K562 (cell line): ENCODE measurements around the gene PNMA5. TPM values are rescaled to one million over a fixed set of nuclear protein-coding genes. Genes with fewer than 3 reads are reported as not detected.

Source experiments
- ASH1L ChIP-seq: fragments of 450-650 bp; IDR thresholded peaks from 2 replicates; pipeline ENCODE4 v1.6.1; 2018; ENCODE audit warnings: borderline replicate concordance, mild to moderate bottlenecking, low read depth; ENCODE audit not compliant: partially characterized antibody
- CEBPB ChIP-seq: fragments of 450-650 bp; IDR thresholded peaks from 2 replicates; pipeline ENCODE4 v1.6.1; 2016; ENCODE audit warnings: missing genetic modification characterization, missing compliant biosample characterization
- CHD2 ChIP-seq: IDR thresholded peaks from 2 replicates; pipeline ENCODE4 v1.6.1; 2011; ENCODE audit warnings: low read depth, low read length
- E2F5 ChIP-seq: sonication (generic); formaldehyde crosslinking; IDR thresholded peaks from 2 replicates; pipeline ENCODE4 v1.8.0; 2022; ENCODE audit warnings: mild to moderate bottlenecking, missing genetic modification reagents
- EZH2 ChIP-seq: IDR thresholded peaks from 2 replicates; pipeline ENCODE4 v1.6.1; 2012; ENCODE audit warnings: low read depth, mild to moderate bottlenecking, inconsistent platforms, low read length, borderline replicate concordance
- FOXA1 ChIP-seq: fragments of 450-650 bp; IDR thresholded peaks from 2 replicates; pipeline ENCODE4 v1.6.1; 2016; ENCODE audit warnings: mild to moderate bottlenecking, borderline replicate concordance
- FOXJ2 ChIP-seq: fragments of 200-800 bp; sonication (Bioruptor generic); IDR thresholded peaks from 2 replicates; pipeline ENCODE4 v1.6.1; 2016; ENCODE audit warnings: missing genetic modification characterization, missing compliant biosample characterization
- HDAC3 ChIP-seq: fragments of 450-650 bp; IDR thresholded peaks from 2 replicates; pipeline ENCODE4 v1.6.1; 2018; ENCODE audit warnings: borderline replicate concordance, mild to moderate bottlenecking, moderate library complexity; ENCODE audit not compliant: partially characterized antibody
- HDGF ChIP-seq: fragments of 450-650 bp; IDR thresholded peaks from 2 replicates; pipeline ENCODE4 v1.6.1; 2016
- KLF10 ChIP-seq: fragments of 250-450 bp; sonication (Bioruptor Pico); IDR thresholded peaks from 2 replicates; pipeline ENCODE4 v1.6.1; 2021; ENCODE audit warnings: matching md5 sums
- MCM2 ChIP-seq: fragments of 450-650 bp; IDR thresholded peaks from 2 replicates; pipeline ENCODE4 v1.6.1; 2017; ENCODE audit warnings: low read depth, mild to moderate bottlenecking
- RB1 ChIP-seq: fragments of 450-650 bp; IDR thresholded peaks from 2 replicates; pipeline ENCODE4 v1.6.1; 2017; ENCODE audit warnings: low read depth, mild to moderate bottlenecking
- RERE ChIP-seq: sonication (generic); formaldehyde crosslinking; IDR thresholded peaks from 2 replicates; pipeline ENCODE4 v1.8.0; 2023; ENCODE audit warnings: missing genetic modification reagents, mild to moderate bottlenecking, borderline replicate concordance
- SAFB2 ChIP-seq: fragments of 200-400 bp; formaldehyde crosslinking; IDR thresholded peaks from 2 replicates; pipeline ENCODE4 v1.6.1; 2018; ENCODE audit warnings: borderline replicate concordance, low read length, low read depth, moderate library complexity; ENCODE audit not compliant: severe bottlenecking
- SIRT6 ChIP-seq: IDR thresholded peaks from one replicate; pipeline ENCODE4 v1.6.1; 2012; ENCODE audit warnings: low read depth, mild to moderate bottlenecking, control low read depth, inconsistent platforms, low read length, moderate library complexity
- SMARCA5 ChIP-seq: fragments of 450-650 bp; IDR thresholded peaks from 2 replicates; pipeline ENCODE4 v1.6.1; 2016
- STAG1 ChIP-seq: sonication (generic); formaldehyde crosslinking; IDR thresholded peaks from 2 replicates; pipeline ENCODE4 v1.5.0; 2020; ENCODE audit warnings: missing genetic modification reagents, borderline replicate concordance
- TBP ChIP-seq: optimal IDR thresholded peaks from 2 replicates; pipeline ENCODE3; 2011; ENCODE audit warnings: low read depth, low read length, improper control_type of control experiment
- ZHX1 ChIP-seq: fragments of 150-350 bp; conservative IDR thresholded peaks from 2 replicates; pipeline ENCODE4 v1.6.1; 2014; ENCODE audit warnings: low read length
- ZNF134 ChIP-seq: fragments of 250-450 bp; sonication (Bioruptor Pico); conservative IDR thresholded peaks from 2 replicates; pipeline ENCODE4 v1.4.0; 2020
- polyA plus RNA-seq, 8 experiments: library from polyadenylated mRNA; depleted of rRNA in 4 of 8; stranded (reverse) in 5 of 8; unstranded in 3 of 8; fragments of >200 nt; fragmentation: Nextera tagmentation in 2 of 8; fragmentation: Illumina TruSeq in 1 of 8; extraction: Ambion mirVana in 2 of 8; extraction: Trizol in 1 of 8; gene quantifications; 2 replicates each; pipeline versions ENCODE4 v1.2.1 to v1.2.3, GENCODE V29; 2011 to 2014; ENCODE audit warnings: inconsistent platforms in 1 of 8, missing spikeins in 1 of 8
- total RNA-seq, 7 experiments: library from RNA; depleted of rRNA in 6 of 7; stranded (reverse); fragments of >200 nt in 6 of 7; fragmentation: Illumina TruSeq in 2 of 7; extraction: Trizol in 2 of 7; gene quantifications; 2 replicates each; pipeline versions ENCODE4 v1.2.1 to v1.2.3, GENCODE V29; 2011 to 2021; ENCODE audit warnings: low replicate concordance in 1 of 7

The PNMA5 gene
- total and polyA plus RNA-seq, 9 of the 15 experiments (the other 6 are each of a cell fraction or from before 2014, with no cell fraction given): 0.03 to 0.20 (median 0.07) TPM; not detected in 3

GRCh38 chrX:152958524-152959465 is 35.1 kb downstream of the PNMA5 start (continued):
- TF ChIP-seq RERE (CRISPR knock-in tag): no peak
- TF ChIP-seq ZNF134: no peak
- peak; percentile 53 for TF ChIP-seq RB1
- TF ChIP-seq SIRT6: no peak
- peak; percentile 56; the same call in 1 of the 2 replicates for TF ChIP-seq STAG1
- peak; percentile 61 for TF ChIP-seq FOXJ2
- no peak for TF ChIP-seq ZHX1
- no peak for TF ChIP-seq E2F5 (CRISPR knock-in tag)
- no peak for TF ChIP-seq ASH1L
- no peak for TF ChIP-seq EZH2
- TF ChIP-seq SMARCA5: no peak
- TF ChIP-seq KLF10 (CRISPR knock-in tag): no peak
- TF ChIP-seq SAFB2: no peak
- no peak for TF ChIP-seq MCM2
- no peak for TF ChIP-seq CEBPB (tag)
- TF ChIP-seq HDGF: no peak
- peak; percentile 19 for TF ChIP-seq TBP
- no peak for TF ChIP-seq HDAC3
- TF ChIP-seq FOXA1: no peak
- no peak for TF ChIP-seq CHD2
